ENCODE data around the gene SDSL.

GRCh38 chr12:113403435-113404415 is 18.5 kb upstream of the SDSL start, which contains the start of gene SDS:
- no peak for TF ChIP-seq CTCF (conservative IDR thresholded peaks at IDR 0.05; ENCODE audit: low read depth in 2 of 2)
- TF ChIP-seq POLR2AphosphoS5 (IDR thresholded peaks at IDR 0.05; ENCODE audit: low read depth), result no peak
- TF ChIP-seq EZH2phosphoT487 (IDR thresholded peaks at IDR 0.05; ENCODE audit: unreplicated experiment), result no peak
- no peak for TF ChIP-seq ETS1 (IDR thresholded peaks at IDR 0.05)
- TF ChIP-seq REST (IDR thresholded peaks at IDR 0.05; ENCODE audit: unreplicated experiment), result no peak

Measured in GM23338 (cell line).